Stimulated activated CD4-positive, alpha-beta T cell treated with anti-CD3 and anti-CD28 coated beads, Interleukin-4, amount 100 ng/mL, for 48 hours (primary cell): ENCODE measurements around the gene GHRHR.

Experiments
- DNase-seq, 2 donors: peaks; one replicate each; pipeline ENCODE4 v3.0.0-alpha.2; 2020; ENCODE audit warnings: low read depth in 2 of 2

The GHRHR gene

GRCh38 chr7:30985756-30986155, 22.0 kb downstream of the GHRHR start:
- DNase-seq: no peak

GRCh38 chr7:30986331-30986730, 22.6 kb downstream of the GHRHR start:
- no peak for DNase-seq

GRCh38 chr7:30986738-30987137, 23.0 kb downstream of the GHRHR start:
- no peak for DNase-seq

GRCh38 chr7:30987178-30987577, 23.4 kb downstream of the GHRHR start:
- DNase-seq: no peak

- DNase-seq: no peak
Measured at GRCh38 chr7:30987936-30988335, 24.2 kb downstream of the GHRHR start.

- no peak for DNase-seq
Measured at GRCh38 chr7:30988351-30989005, 24.7 kb downstream of the GHRHR start.

- DNase-seq: no peak
Measured at GRCh38 chr7:30989008-30989823, 25.5 kb downstream of the GHRHR start.

- DNase-seq: no peak
Measured at GRCh38 chr7:30989824-30990672, 26.3 kb downstream of the GHRHR start.

GRCh38 chr7:30990673-30991170, 27.0 kb downstream of the GHRHR start:
- no peak for DNase-seq

GRCh38 chr7:30992414-30992813, 28.7 kb downstream of the GHRHR start:
- DNase-seq: no peak

- no peak for DNase-seq
Measured at GRCh38 chr7:30994206-30995100, 30.7 kb downstream of the GHRHR start.

- DNase-seq: no peak
Measured at GRCh38 chr7:30995536-30995935, 31.8 kb downstream of the GHRHR start.

- DNase-seq: no peak
Measured at GRCh38 chr7:30996256-30996655, 32.5 kb downstream of the GHRHR start.

- DNase-seq: no peak
Measured at GRCh38 chr7:30996883-30997282, 33.1 kb downstream of the GHRHR start.

- DNase-seq: no peak
Measured at GRCh38 chr7:30997316-30997715, 33.6 kb downstream of the GHRHR start.

GRCh38 chr7:30998180-30998579, 34.4 kb downstream of the GHRHR start:
- DNase-seq: no peak

- no peak for DNase-seq
Measured at GRCh38 chr7:31000161-31000693, 36.5 kb downstream of the GHRHR start.

GRCh38 chr7:31000779-31001178, 37.0 kb downstream of the GHRHR start:
- no peak for DNase-seq

- no peak for DNase-seq
Measured at GRCh38 chr7:31002256-31002655, 38.5 kb downstream of the GHRHR start.

GRCh38 chr7:31003097-31003496, 39.3 kb downstream of the GHRHR start:
- DNase-seq: no peak

- DNase-seq: no peak
Measured at GRCh38 chr7:31003721-31004120, 40.0 kb downstream of the GHRHR start.
